Activated CD4-positive, alpha-beta T cell treated with anti-CD3 and anti-CD28 coated beads, Interleukin-2, Interleukin-6, amounts not matched to agents 100 ng/mL and 50 ng/mL, durations not matched to agents 16 hours and 8 hours (primary cell): ENCODE data around the gene SPSB1.
A peak's percentile ranks its signal among the peaks of the same experiment; 100 is the strongest.

Experiments
- DNase-seq: peaks from one replicate; pipeline ENCODE4 v3.0.0-alpha.2; 2020

The SPSB1 gene

DNA sequence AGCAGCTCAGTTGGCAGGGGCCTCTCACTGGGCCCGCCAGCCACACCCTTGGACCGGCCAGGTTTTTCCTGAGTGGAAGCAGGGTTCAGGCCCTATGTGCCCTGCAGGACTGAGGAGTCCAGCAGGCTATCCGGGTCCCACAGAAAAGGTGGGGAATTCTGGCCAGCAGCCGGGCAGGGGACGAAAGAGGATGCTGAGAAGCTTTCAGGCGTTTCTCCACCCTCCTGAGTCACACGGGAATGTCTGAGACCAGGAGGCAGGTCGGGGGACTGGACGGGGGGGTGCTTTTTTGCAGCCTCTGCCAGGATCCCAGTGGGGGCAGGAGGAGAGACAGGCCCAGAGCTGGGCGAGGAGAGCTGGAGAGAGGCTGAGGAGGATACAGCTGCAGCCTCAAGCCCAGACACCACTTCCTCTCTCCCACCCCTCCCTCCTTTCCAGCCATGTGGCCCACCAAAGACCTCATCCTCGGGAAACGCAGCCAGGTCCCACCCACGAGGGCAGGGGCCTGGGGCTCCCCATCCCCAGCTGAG is 105.4 kb downstream of the SPSB1 start:
- DNase-seq = no peak

DNA sequence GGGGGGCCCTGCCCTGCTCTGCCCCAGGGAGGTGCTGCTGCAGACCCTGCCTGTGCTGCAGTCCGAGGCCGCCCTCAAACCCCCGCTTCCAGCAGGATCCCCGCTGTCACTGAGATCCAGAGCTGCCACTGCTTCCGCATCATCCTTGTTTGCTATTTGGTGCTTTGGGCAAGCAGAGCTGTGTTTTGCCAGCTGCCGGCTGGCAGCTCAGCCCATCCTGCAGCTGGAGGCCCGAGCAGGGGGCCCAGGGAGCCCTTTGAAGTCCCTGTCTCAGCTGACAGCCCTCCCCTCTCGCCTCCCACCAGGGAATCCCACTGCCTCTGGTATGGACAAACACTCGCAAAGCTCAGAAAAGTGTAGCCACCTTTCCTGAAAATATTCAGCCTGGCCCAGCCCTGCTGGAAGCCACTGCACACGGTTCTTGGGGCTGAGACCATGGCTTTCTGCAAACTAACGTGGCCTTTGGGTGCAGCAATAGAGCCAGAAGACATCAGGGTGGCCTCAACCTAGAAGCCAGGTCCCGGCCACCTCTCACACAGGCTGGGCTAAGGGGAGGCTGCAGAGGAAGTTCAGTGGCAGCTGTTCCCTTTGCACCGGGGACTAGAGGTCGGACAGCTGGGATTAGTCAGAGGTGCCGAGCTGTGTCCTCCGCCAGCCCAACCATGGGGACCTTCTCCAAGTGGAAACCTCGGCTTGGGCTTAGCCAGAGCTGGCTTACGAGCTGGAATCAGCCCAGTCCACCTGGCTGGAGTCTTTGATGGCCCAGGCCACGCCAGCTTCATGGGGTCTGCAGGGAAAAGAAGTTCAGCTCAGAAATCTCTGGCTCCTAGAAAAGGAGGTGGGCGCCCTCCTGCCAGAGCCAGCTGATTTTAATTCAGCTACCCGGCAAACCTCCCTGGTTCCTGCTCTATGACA is 107.1 kb downstream of the SPSB1 start:
- DNase-seq = no peak

DNA sequence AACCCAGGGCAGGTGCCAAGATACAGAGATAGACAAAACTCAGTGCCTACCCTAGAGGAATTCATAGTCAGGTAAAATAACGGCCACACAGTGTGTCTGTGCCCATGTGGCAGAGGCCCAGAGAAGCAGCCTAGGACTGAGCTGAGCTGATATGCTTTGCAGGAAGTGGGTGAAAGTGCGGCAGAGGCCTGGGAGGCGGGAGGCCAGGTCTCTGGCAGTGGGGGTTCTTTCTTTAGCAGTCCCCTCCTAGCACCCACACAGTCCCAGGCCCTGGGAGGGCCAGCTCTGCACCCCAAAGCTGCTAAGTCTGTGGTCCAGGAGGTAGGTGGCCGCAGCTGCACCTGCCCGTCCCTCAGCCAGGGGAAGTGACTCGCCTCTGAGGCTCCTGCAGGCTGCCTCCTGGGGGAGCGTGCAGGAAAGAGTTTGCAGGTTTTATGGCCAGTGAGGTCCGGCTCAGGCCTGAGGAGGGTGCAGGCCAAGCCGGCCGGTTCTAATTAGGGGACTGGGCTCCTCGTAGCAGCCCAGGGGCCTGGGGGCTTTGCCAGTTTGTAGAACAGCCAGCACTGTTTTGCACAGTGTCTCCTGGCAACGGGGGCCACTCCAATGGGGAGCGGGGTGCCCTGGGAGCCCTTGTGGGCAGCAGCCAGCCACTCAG is 107.9 kb downstream of the SPSB1 start:
- DNase-seq = no peak

DNA sequence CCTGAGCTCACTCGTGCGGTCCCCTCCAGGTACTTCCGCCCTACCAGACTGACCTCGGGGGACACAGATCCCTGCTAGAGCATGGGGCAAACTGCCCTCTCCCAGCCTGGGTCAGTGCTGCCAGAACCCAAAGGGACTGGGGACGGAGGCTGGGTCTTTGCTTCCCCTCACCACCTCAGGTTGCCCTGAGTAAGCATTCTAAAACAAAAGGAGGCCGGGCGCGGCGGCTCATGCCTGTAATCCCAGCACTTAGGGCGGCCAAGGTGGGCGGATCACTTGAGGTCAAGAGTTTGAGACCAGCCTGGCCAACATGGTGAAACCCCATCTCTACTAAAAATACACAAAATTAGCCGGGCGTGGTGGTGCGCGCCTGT is 108.4 kb downstream of the SPSB1 start:
- DNase-seq = no peak

DNA sequence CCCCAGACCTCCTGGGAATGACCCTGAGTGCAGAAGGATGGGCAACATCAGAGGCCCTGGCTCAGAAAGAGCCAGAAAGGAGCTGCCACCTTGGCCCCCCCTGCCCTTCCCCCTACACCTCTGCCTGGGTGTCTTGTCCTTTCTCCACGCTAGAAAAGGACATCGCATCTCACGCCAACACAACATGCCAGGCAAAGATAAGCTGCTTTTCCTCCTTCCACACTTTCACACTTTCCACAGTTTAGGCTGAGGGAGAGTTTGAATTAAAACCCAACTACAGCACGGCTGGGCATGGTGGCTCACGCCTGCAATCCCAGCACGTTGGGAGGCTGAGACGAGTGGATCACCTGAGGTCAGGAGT is 109.5 kb downstream of the SPSB1 start:
- no peak for DNase-seq

DNA sequence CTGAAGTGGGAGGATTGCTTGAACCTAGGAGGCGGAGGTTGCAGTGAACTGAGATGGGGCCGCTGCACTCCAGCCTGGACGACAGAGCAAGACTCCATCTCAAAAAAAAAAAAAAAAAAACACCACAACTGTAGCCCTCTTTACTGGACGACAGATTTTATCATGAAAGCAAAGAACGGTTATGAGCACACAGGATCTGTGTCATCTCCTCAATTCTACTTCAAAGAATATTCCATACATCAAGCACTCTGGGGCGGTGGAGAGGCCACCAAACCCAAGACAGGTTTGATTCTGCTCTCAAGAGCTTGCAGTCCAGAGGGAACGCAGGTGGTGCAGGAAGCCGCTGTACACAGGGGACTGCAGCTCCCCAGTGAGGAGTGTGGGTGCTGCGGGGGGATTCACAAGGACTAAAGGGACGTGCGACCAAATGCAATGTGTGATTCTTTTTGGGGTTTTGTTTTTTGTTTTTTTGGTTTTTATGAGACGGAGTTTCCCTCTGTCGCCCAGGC is 110.1 kb downstream of the SPSB1 start:
- no peak for DNase-seq

DNA sequence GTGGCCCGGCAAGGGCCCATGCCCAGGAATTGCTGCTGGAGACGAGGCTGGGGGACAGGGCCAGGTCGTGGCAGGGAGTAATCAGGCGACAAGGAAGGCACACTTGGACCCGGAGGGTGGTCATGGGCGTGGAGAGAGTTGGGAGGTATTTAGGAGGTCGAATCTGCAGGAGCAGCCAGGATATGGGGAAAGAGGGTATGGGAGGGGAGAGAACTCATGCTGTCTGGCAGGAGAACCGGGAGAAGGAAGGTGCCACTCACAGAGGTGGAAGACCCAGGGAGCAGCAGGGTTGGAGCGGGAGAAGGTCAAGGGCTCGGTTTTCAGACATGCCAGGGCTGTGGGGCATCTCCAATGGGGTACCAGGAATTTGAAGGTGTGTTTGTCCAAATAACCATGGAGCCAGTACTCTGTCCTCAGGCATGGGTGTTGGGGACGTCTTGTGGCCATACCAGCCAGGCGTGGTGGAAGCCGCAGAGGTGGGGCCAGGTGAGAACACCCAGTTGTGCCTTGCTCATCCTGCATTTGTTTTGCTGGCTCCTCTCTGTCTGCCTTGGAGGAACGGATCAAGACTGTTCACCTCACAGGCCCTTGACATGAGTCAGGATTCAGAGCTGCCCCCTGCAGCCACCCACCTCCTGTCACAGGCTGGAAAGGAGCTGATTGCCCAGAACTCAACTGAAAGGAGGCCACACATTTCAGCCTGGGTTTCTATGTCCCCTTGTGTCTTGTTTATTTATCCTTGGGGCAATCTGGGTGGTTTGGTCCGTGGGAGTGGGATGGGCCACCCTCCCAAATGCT is 111.6 kb downstream of the SPSB1 start:
- DNase-seq = no peak

DNA sequence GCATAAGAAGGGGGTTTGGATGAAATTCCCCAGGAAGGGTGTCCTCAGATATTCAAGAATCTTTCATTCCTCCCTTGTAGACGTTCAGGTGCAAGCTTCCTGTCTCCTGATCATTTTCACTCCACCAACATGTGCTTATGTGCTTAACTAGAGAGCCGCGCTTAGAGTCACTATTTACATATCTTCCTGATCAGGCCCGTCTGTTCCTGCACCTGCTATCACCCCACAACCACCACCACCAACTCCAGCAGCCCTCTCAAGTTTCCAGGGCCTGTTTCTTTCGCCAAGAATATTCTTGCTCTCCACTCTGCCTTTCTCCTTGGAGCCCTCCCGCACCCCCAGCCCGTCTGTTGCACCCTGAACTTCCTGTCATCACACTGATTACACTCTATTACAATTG is 113.4 kb downstream of the SPSB1 start:
- no peak for DNase-seq

DNA sequence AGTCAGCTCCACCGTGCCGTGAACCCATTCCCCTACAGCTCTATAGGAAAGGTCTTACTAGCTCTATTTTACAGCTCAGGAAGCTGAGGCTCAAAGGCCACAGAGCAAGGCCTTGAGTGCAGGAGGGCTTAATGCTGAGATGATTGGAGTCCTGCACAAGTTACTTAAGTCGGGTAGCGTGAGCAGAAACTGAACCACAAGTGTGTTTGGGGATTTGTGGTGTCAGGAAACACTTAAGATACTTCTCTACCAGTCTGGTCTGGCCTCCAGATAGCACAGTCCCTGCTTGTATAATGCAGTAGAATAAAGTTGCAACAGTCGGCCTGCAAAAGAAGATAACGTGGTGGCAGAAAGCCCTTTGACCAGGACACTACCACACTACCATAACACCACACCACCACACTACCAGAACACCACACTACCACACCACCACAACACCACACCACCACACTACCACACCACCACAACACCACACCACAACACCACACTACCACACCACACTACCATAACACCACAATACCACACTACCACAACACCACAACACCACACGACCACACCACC is 118.1 kb downstream of the SPSB1 start:
- DNase-seq = peak; percentile 23

DNA sequence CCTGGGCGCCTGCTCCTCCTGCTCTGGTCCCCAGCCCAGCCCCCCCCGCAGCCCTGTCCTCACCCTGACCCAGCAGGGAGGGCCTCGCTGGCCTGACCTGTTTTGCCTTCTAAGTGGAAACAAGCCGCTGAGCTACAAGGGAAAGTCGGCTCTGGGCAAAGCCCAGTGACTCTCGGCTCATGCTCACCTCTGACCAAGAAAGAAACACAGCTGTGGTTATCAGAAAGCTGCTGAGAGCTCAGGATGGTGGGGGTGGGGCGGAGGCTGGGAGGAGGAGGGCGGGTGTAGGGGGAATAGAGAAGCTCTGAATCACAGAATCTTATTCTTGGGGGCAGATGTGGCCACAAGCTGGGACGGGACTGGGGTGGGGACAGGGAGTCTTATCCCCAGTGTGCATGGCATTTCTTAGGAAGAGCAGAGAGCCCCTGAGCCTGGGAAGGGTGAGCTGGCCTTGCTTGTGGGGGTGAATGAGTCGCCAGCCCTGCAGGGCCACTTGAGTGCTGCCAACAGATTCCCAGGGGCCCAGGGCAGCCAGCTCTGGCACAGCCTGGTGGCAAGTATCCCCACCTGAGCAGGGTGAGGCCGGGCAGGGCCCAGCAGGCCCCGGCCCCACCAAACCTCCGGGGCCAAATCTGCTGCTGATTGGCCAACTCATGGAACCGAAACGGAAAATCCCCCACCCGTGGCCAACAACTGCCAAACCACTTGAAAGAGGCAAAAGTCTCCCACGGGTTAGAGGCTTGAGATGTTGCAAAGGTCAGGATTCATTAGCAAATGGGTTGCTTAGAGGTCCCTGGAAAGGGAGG is 120.6 kb downstream of the SPSB1 start:
- DNase-seq = peak; percentile 90

DNA sequence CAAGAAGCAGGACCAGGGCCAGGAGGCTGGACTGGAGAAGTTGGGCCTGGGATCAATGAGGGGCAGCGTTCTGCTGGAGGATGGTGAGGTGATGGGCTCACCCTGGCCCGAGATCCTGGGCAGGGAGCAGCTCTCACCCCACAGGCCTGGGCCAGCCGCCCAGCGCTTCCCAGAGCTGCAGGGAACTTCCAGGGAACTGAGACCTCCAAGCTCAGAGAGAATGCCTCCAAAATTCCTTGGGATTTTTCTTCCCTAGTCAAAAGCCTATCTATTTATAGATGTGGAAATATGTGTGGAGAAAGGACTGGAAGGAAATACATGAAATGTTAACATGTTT is 121.2 kb downstream of the SPSB1 start:
- DNase-seq = no peak

DNA sequence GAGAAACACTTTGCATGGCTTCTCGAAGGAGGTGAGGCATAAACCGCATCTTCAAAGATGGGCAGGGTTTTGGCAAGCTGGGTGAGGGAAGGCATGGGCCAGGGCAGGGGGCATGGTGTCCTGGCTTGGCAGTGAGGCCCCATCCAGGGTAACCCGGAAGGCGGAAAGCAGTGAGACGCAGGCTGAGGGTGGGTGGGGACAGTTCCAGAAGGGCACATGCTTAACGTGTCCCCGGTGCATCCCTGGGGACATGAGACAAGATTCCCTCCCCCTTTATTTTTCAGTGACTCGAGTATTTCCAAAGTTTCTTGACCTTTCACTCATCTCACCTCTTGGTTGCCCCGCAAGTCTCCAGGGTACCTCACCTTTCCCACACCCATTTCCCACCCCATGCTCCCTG is 123.8 kb downstream of the SPSB1 start:
- DNase-seq = no peak

DNA sequence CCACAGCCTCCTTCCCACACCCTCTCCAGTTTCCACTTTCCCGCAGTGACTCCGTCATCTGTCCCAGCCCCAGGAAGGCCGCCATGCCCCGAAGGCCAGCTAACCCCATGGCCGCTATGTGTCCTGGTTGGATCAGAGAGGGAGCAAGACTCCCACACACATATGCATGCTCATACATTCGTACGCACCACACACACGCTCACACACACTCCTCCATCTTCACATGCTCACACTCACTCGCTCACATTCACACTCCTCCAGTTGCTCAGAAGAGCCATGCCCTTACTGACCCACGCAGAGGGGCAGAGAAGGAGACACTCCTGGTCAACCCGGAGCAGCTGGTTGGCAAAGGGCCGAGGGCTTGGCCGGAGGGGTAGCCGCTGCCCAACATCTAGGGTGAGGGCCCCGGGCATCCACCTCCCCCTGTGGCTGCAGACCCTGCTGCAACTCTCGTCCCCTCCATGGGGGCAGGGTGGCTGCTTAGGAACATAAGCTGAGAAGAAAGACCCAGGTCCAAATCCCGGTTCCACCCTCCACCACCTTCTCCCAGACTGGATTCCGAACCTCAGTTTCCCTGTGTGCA is 124.3 kb downstream of the SPSB1 start:
- no peak for DNase-seq

DNA sequence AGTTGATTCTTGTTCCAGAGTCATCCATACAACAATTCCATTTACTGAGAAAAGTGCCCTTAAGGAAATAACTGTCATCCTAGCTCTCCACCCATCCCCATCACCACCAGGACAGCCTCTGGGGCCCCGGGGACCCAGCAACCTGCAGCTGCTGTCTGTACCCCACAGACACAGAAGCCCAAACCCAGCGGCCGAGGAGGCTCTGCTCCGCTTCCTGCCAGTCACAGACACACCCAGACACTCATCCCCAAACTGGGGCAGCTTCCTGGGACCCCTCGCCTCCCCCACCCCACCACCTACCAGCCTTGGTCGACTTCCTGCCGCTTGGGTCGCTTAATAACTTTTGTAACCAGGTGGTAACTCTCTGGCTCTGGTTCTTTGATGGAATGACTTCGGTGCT is 125.0 kb downstream of the SPSB1 start:
- DNase-seq = peak; percentile 65

DNA sequence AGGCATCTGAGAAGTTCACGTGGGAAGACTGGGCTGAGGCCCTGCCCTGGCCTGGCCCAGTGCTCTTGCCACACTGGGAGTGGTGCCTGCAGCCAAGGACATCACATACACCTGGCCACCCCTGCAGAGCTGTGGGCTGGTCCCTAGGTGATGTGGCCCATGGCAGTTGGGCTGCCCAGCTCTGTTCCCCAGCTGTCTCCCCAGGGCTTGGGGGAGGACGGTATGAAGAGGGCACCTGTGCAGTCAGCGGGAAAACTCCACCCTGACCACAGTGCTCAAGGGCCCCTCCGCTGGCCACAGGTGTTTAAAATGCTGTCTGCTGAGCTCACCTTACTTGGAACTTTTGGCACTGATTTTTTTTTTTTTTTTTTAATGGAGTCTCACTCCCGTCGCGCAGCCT is 126.2 kb downstream of the SPSB1 start:
- no peak for DNase-seq
